Measurements from ENCODE around the gene NUDT5. TPM values are rescaled to one million over a fixed set of nuclear protein-coding genes. Genes with fewer than 3 reads are reported as not detected.
"Not testable (repeated sequence)": the region's sequence is repeated elsewhere in the genome, so short reads cannot be mapped to it uniquely, and the experiment has no call there.

NUDT5 gene
- total RNA-seq, 4 donors from 2014 or later: 30.7 to 79.3 (median 42.3) TPM

DNA sequence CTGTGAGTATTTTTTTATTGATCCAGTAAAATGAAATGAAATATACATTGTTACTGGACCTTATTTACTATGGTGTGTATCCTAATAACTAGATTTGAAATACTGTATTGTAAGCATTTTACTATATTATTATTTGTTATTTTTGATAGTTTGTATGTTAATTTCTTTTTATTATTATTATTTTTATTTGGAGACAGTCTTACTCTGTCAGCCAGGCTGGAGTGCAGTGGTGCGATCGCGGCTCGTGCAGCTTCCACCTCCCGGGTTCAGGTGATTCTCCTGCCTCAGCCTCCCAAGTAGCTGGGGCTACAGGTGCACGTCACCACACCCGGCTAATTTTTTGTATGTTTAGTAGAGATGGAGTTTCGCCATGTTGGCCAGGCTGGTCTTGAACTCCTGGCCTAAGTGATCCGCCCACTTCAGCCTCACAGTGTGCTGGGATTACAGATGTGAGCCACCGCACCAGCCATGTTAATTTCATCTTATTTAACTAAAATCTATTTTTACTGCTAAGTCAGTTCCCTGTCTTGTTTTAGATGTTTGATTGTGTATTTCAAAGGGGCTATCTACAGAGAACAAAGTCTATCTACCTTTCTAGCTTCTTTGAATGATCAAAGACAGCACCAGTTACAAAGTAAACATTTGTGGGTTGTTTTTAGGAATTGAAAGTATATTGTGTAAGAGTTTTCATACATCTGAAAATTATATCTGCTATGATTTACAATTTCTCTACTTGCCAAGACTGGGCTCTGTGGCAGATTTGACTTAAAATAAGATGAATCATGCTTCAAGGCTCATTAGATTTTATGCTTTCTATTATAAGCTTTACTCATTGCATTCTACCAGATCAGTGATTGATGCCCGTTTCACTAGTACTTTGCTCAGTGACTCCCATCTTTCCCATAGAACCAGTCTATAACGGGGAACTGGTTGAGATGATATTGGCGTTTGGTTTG lies 41.9 kb upstream of the NUDT5 start:
- intact Hi-C loops (cut with DNase I): no loop called here
- 66 to 73% methylated on average over 13 of the region's 13 CpGs for WGBS, 2 donors
- Histone ChIP-seq H3K4me3 (no peak overlapping the region), H3K27me3 (no peaks in the 10 kb centered on the region), H3K9me3 (no peaks in the 10 kb centered on the region), H3K36me3 (peaks cover 0 to 70% (median 4%) of the 10 kb centered on the region in 3 donors), H3K4me1 (peaks cover 15 to 67% (median 45%) of the 10 kb centered on the region in 3 donors), H3K27ac (peak overlapping the region in 2 of 4 donors; percentile 49 to 54)
- TF ChIP-seq POLR2A (IDR thresholded peaks at IDR 0.05): no peak
- TF ChIP-seq, protein P1, sequence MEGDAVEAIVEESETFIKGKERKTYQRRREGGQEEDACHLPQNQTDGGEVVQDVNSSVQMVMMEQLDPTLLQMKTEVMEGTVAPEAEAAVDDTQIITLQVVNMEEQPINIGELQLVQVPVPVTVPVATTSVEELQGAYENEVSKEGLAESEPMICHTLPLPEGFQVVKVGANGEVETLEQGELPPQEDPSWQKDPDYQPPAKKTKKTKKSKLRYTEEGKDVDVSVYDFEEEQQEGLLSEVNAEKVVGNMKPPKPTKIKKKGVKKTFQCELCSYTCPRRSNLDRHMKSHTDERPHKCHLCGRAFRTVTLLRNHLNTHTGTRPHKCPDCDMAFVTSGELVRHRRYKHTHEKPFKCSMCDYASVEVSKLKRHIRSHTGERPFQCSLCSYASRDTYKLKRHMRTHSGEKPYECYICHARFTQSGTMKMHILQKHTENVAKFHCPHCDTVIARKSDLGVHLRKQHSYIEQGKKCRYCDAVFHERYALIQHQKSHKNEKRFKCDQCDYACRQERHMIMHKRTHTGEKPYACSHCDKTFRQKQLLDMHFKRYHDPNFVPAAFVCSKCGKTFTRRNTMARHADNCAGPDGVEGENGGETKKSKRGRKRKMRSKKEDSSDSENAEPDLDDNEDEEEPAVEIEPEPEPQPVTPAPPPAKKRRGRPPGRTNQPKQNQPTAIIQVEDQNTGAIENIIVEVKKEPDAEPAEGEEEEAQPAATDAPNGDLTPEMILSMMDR (IDR thresholded peaks at IDR 0.05): no peak
- no peak for DNase-seq

DNA sequence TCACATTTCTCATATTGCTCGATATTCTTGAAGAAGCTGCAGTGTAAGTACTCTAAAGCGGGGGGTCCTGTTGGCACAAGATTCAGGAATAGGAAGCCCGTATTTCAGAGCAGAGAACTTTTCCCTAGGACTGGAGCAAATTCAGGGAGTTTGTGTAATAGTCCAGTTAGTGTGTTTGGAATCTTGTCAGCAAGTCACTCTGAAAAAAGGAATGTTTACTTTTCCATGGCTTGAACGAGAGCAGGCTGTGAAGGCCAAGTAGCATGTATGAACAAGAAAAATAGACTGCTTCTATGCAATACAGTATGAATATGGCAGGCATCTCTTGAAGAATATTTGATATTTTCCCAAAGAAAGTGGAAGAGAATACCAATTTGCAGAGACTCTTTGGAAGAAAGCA lies 40.1 kb upstream of the NUDT5 start:
- peak overlapping the region; percentile 18 to 44 (median 28) for H3K27ac ChIP-seq
- no peak for TF ChIP-seq POLR2A (IDR thresholded peaks at IDR 0.05)
- TF ChIP-seq, protein P1 (IDR thresholded peaks at IDR 0.05): no peak
- peaks cover 3 to 49% (median 28%) of the 10 kb centered on the region in 3 donors for H3K4me1 ChIP-seq
- H3K4me3 ChIP-seq: no peak overlapping the region
- no peaks in the 10 kb centered on the region for H3K27me3 ChIP-seq
- intact Hi-C loops (cut with DNase I): no loop called here
- peaks cover 0 to 88% (median 8%) of the 10 kb centered on the region in 3 donors for H3K36me3 ChIP-seq
- 27 to 42% methylated on average over 4 of the region's 4 CpGs for WGBS, 2 donors
- H3K9me3 ChIP-seq: no peaks in the 10 kb centered on the region
- no peak for DNase-seq

- TF ChIP-seq POLR2A (IDR thresholded peaks at IDR 0.05): no peak
- TF ChIP-seq, protein P1 (IDR thresholded peaks at IDR 0.05): no peak
- intact Hi-C loops (cut with DNase I): no loop called here
- no peak for DNase-seq
- Histone ChIP-seq H3K27ac (peak overlapping the region; percentile 20 to 44 (median 36)), H3K36me3 (peaks cover 0 to 94% (median 8%) of the 10 kb centered on the region in 3 donors), H3K4me3 (no peak overlapping the region), H3K9me3 (no peaks in the 10 kb centered on the region), H3K4me1 (peaks cover 0 to 45% (median 27%) of the 10 kb centered on the region in 3 donors), H3K27me3 (no peaks in the 10 kb centered on the region)
- 47 to 61% methylated on average over 3 of the region's 3 CpGs for WGBS, 2 donors
These were observed 39.5 kb upstream of the NUDT5 start for GRCh38 chr10:12235116-12235694.

DNA sequence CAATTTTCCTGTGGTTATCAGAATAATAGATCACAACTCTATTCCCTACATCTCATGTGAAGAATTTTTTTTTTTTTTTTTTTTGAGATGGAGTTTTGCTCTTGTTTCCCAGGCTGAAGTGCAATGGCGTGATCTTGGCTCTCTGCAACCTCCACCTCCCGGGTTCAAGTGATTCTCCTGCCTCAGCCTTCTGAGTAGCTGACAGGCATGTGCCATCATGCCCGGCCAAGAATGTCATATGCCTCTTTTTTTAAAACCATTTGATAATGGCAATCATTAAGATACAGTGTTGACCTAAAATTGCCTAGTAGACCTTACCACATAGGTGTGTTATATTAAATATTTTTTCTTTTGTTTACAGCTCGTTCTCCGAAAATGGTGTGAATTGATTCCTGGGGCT lies 39.0 kb upstream of the NUDT5 start:
- H3K9me3 ChIP-seq; H3K27me3 ChIP-seq; intact Hi-C loops (cut with DNase I); H3K4me3 ChIP-seq; DNase-seq: not testable (repeated sequence)
- WGBS, 2 donors: 82 to 88% methylated on average over 5 of the region's 5 CpGs
- Histone ChIP-seq H3K4me1 (peaks cover 0 to 45% (median 27%) of the 10 kb centered on the region in 3 donors), H3K36me3 (peaks cover 0 to 99% (median 8%) of the 10 kb centered on the region in 3 donors), H3K27ac (peak overlapping the region in 2 of 4 donors; percentile 37 to 44)

- DNase-seq: no peak
- Histone ChIP-seq H3K4me3 (no peak overlapping the region), H3K27ac (no peak overlapping the region), H3K4me1 (peaks cover 0 to 17% (median 0%) of the 10 kb centered on the region in 3 donors), H3K27me3 (no peaks in the 10 kb centered on the region), H3K9me3 (no peaks in the 10 kb centered on the region), H3K36me3 (peaks cover 0 to 94% (median 18%) of the 10 kb centered on the region in 3 donors)
- TF ChIP-seq, protein P1 (IDR thresholded peaks at IDR 0.05): no peak
- TF ChIP-seq POLR2A (IDR thresholded peaks at IDR 0.05): no peak
- intact Hi-C loops (cut with DNase I): no loop called here
- WGBS, 2 donors: 87 to 96% methylated on average over 9 to 11 of the region's 11 CpGs
These were observed 33.2 kb upstream of the NUDT5 start for GRCh38 chr10:12228851-12229250.

DNA sequence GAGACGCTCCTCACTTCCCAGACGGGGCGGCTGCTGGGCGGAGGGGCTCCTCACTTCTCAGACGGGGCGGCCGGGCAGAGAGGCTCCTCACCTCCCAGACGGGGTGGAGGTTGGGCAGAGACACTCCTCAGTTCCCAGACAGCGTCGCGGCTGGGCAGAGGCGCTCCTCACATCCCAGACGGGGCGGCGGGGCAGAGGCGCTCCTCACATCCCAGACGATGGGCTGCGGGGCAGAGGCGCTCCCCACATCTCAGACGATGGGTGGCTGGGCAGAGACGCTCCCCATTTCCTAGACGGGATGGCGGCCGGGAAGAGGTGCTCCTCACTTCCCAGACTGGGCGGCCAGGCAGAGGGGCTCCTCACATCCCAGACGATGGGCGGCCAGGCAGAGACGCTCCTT lies 30.7 kb upstream of the NUDT5 start:
- H3K4me3 ChIP-seq; H3K27me3 ChIP-seq; intact Hi-C loops (cut with DNase I); H3K9me3 ChIP-seq; H3K27ac ChIP-seq; DNase-seq: not testable (repeated sequence)
- Histone ChIP-seq H3K36me3 (peaks cover 0 to 90% (median 15%) of the 10 kb centered on the region in 3 donors), H3K4me1 (peaks cover 0 to 38% (median 0%) of the 10 kb centered on the region in 3 donors)
- no CpG with 5 or more reads among the region's 28 CpGs for WGBS, 2 donors
